GM21529 (cell line): ENCODE results near the gene NKX6-1.

Experiments used
- ATAC-seq: cut with Tn5 transposase; IDR thresholded peaks from one replicate; pipeline ENCODE4 v1.9.1; 2021; ENCODE audit not compliant: unreplicated experiment

The NKX6-1 gene

DNA sequence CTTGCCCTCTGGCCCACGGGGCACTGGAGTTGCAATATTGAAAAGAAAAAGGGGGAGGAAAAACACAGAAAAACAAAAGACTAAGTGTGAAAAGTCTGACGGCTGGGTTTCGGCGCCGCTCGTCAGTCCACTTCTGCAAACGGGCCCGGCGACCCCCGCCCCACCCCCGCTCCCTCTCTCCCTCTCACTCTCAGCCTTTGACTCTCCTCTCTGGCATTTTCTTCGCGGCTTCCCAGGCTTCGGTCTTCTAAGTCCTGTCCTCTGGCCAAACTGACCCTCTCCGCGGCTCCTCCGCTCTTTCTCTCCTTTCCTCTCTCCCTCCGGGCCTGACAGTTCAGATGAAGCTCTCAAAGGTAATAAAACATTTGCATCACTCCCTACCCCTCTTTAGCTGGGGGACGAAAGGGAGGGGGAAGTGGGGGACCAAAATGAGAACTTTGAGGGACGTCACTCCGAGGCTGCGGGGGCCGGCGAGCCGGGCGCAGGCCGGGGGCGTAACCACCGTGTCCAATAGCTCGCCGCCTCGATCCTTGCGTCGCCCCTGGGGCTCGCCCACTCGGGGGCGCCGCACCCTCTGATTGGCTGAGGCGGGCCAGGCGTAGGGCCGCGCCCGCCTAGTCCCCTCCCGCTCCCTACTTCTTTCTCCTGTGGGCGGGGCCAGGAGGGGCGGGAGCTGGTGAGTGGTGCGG, at the start of gene NKX6-1:
NKX6-1 (minus strand) TSS at position 358 of the 689 bp plus-strand sequence. CDS start 1,064 bp downstream, outside the sequence.
- ATAC-seq, result no peak

DNA sequence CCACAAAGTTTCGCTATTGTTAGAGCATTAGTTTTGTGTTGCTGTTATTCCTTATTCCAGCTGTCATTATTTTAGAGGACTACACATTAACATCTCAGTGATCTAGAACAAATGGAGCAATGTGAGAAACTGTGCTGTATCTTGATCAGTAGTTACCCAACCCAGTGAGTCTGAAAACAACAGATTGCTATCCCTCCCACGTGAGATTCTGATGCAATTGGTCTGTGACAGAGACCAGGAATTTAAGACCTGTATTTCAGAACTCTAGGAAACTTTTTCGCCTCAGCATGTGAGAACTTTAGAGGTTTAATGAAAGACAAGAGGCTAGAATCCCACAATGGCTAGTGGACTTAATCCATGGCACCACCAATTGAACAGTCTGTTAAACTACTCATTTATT, 48.1 kb upstream of the NKX6-1 start:
- ATAC-seq, result no peak

DNA sequence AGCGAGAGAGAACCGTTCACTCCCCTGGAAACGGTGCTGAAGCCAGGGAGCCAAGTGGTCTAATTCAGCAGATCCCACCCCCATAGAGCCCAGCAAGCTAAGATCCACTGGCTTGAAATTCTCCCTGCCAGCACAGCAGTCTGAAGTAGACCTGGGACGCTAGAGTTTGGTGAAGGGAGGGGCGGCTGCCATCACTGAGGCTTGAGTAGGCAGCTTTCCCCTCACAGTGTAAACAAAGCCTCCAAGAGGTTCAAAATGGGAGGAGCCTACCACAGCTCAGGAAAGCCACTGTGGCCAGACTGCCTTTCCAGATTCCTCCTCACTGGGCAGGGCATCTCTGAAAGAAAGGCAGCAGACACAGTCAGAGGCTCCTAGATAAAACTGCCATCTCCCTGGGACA, 46.0 kb upstream of the NKX6-1 start:
- no peak for ATAC-seq

DNA sequence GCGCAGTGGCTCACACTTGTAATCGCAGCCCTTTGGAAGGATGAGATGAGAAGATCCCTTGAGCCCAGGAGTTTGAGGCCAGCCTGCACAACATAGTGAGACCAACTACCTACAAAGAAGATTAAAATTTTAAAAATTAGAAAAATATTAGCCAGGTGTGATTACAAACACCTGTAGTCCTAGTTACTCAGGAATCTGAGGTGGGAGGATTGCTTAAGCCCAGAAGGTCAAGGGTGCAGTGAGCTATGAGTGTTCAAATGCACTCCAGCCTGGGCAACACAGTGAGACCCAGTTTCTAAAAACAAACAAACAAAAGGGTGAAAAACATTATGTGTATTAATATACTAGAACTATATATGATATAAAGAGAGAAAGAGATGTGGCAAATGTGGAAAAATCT, 36.8 kb upstream of the NKX6-1 start:
- ATAC-seq, result no peak

DNA sequence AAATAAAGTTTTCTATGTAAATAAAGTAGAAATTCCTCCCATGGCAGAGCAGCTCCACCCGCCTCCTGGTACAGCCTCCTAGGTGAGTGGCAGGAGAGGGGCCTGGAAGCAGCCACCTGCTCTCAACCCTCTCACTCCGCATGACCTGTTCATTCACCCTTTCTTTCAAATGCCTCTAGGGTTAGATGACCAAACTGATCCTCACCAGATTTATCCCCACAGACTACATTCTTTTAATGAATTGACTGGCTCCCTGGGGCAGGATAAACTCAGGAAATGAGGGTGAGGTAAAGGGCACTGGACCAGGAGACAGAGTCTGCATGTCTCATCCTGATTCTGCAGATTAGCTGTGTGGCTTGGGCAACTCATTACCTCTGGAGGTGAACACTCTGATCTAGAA, 32.6 kb upstream of the NKX6-1 start:
- ATAC-seq, result no peak

DNA sequence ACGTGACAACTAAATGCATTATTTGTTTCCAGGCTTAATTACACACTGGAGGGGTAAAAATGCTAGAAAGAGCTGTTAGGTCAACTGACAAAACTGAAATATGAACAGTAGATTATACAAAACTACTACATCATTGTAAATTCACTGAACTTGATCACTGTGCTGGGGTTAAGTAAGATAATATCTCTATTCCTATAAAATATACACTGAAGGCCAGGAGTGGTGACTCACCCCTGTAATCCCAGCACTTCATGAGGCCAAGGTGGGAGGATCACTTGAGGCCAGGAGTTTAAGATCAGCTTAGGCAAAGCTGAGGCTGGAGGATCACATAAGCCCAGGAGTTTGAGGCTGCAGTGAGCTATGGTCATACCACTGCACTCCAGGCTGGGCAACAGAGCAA, 31.8 kb upstream of the NKX6-1 start:
- no peak for ATAC-seq

DNA sequence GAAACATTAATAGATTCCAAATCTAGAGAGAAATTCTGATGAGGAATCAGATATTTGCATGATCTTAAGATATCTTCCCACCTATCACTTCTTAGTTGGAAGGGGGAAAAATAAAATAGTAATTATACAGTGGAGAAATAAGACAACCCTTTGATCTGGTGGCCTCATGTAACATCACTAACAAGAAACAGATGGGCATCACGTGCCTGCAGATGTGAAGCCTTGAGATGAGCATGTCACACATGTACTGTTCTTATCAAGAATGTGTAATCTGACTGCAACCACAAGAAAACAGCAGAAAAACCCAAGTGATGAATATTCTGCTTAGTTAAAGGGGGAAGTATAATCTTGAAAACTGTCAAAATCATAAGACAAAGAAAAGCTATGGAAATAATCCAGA, 31.4 kb upstream of the NKX6-1 start:
- no peak for ATAC-seq

DNA sequence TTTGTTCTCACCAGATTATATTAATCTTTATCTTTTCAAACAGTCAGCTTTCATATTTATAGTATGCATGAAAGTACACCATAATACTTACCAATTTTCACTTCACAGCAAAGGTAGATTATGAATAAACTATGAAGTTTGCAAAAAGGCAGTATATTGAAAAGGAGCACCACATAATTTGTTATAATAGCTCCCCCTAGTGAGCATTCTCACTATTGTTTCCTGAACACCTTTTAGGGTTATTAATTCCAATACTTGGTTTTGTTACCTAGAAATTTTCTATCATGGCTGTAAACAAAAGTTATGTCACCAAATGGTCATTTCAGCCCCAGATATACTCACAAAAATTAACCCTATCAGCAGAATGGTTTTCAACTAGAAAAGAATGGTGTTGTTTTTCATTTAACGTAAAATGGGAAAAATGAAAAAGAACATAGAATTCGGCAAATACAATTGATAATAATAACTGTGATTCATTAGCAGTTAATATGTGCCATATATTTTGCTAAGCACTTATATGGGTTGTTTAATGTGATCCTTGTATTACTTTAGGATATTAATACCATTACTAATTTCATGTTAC, 30.2 kb upstream of the NKX6-1 start:
- no peak for ATAC-seq

DNA sequence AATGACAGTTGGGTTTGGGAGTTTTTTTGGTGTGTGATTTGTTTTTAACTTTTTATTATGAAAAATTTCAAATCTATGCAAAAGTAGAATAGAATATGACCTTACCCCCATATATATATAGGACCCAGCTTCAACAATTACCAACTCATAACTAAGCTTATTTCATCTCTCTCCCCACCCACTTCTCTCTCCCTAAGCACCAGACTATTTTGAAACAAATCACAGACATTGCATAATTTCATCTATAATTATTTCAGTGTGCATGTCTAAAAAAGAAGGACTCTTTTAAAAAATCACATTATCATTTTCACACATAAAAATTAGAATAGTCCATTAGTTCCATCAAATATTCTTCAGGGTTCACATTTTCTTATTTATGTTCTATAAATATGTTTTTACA, 28.3 kb upstream of the NKX6-1 start:
- ATAC-seq, result no peak

DNA sequence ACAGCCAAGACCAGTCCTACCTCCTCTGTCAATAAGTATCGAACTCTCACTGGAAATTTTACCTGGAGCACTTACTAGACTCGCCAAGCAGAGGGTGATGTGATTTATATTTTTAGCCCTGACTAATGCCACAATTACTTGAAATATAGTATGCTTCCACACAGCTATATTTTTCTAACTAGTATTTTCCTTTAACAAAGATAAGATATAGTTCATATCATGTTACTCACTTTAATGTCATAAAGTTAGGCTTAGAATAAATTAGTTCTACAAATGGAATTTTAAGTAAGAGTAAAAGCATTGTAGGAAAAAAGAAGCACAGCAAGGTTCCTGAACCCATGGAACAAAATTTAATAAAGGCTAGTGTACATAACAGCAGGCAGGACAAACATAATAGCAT, 16.0 kb upstream of the NKX6-1 start:
- ATAC-seq, result no peak

DNA sequence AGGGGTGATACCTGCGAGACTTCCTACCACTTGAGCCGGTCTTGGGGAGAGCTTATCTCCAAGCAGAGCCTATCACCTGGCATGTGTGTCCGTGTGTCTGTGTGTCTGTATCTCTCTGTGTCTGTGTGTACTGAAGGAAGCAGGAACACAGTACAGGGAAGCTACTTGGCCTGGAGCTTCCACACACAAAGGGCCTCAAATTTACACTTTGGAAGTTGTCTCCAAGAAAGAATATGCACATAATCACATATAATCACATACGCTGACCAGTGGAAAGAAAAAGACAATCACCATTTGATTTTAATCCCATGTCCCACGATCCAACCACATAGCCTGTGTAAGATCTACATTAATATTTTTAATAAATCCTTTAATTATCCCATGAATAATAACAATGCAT, 13.2 kb upstream of the NKX6-1 start:
- no peak for ATAC-seq

DNA sequence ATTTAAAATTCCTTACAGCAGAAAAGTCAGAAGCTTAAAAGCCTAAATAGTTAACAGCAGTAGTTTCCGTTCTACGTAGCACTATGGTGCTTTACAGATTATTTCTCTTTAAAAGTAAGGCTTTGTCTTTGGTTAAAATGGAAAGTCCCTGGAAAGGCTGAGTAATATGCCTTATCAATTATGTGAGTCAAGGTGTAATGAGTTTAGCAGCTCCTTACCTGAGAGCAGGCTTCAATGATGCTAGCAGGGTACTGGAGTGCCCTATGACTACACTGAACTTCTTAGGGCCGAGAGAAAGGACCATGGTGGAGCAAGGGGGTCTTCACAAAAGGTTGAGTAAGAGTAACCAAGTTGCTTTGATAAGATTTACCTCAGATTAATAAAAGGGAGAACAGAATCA, 12.6 kb upstream of the NKX6-1 start:
- no peak for ATAC-seq

DNA sequence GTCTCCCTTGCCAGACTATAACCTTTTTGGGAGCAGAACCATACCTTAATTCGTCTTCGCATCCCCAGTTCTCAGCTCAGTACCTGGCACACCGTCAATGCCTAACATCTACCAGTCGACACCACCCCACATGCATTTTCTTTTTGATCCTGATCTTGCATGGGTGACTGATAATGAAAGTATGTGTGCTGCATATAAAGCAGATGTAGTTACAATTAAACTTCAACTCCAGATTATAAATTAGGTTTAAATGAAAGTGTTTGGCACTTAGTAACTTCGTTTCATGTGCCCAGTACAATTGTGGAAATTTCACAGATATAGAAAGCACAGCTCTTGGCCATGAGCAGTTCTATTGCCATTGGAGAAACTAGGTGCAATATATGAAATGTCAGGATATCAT, 8.8 kb upstream of the NKX6-1 start:
- ATAC-seq, result no peak

DNA sequence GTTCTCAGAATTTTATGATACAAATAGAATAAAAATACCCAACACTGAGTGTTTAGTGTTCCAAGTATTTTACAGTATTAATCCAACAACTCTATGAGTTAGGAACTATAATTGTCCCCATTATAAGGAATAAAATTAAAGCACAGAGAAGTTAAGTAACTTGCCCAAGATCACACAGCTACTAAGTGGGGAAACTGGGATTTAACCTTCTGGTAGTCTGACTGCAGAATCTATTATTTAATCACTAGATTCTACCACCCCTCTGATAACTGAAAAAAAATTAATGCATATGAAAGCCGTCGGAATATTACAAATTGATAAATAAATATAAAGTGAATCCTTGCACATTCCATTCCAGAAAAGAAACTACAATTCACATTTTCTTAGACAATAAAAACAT, 5.7 kb upstream of the NKX6-1 start:
- ATAC-seq, result no peak

DNA sequence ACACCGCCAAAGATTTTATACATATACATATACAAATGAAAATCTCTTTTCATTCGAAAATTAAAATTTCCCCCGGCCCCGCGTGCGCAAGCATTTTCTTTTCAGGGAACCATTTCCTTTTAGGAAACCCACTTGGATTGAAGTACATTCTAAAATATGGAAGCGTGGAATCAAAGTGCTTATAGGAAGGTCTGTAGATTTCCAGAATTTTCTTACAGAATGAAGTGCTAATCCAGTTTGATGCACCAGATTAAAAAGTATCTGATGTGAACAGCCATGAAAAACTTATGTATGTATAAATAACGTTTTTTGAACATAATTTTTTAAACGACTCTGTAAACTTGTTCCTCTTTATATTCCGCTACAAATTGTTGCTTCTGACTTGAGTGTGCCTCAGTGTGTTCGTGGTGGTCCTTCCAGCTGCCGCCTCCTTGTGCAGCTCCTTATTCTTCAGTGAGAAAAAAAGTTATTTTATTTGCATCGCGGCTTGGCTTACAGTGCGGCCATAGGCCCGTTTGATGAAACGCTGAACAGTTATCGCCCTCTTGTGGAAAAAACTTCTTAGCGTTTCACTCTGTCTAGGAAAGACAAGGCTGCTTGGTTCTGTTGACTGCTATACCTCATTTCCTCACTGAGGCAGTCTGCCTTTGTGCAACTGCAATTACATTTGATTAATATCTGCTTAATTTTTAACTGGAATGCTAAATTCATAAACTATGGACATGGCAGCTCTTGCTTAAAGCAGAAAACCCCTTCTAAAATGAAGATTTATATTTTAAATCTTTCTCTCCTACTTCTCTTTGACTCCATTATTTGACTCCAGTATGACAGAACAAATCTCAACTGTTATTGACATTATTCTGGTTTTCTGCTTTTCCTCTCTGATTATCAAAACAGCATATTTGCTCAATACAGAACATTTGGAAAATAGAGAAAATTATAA, 4.7 kb upstream of the NKX6-1 start:
- ATAC-seq, result peak; percentile 93

DNA sequence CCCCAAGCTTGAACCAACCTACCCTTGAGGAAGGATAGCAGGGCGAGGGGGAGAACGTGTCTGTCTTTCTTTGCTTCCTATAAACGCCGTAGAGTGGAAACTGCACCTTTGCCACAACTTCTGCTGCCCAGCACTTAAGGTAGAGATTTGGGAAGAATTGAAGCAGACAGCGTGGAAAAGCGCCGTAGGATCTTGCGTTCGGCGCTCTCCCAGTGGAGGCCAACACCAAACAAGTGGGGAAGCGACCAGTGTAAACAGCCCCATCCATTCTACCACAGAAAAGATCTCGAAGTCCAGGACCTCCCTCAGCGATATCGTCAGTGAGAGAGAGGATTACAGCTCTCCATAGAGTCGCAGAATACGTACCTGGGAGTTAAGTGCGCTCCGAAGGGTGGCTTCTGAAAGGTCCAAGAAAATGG, 3.9 kb upstream of the NKX6-1 start:
- no peak for ATAC-seq

DNA sequence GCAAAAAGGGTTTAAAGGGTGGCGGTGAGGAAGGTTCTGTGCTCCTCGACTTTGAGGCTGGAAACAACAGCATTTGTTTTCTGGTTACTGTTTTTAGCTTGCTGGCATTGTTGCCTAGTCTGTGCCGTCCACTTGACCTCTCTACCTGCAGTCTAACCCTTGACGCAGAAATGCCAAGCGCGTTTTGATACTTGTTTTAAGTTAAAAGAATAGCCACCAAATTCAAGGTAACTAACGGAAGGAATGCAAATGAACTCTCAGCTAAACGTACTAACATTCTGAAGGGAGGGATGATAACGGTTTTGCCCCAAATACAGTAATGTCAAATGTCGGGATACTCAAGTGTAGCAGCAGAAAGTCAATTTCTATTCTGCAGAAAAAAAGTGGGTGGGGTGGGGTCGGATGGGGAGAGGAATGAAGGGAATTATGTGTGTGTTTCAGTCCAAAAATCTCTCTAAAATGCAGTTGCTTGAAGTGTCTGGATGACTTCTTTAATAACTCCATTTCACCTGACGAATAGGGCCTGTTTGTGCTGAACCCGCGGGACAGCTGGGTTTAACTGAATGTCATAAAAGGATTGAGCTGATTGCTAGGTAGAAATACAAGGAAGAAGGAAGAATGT, 3.4 kb upstream of the NKX6-1 start:
- ATAC-seq, result no peak

DNA sequence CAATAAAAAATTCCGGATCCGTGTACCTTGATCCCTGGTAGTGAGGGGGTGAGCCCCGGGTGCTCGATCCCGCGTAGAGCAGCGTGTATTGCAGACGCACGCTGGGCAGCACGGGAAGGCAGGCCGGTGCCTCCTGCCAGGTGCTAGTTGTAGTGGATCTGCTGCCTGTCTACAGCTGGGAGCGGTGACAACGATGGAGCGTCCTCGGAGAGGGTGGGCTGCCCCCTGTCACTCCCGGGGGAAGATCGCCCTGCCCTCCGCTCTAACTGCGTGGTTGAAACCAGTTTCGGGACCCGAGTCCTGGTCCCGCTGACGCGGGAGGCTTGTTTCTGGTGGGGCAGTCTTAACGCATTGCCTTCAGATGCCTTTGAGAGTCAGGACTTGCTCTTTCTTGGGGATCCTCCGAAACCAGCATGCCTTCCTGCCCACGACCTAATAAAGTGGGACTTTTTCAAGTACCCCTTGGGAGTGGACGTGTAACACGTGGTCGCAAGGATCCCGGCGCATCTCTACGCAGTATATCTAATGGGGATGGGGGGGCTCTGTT, 2.7 kb upstream of the NKX6-1 start:
- ATAC-seq, result no peak

DNA sequence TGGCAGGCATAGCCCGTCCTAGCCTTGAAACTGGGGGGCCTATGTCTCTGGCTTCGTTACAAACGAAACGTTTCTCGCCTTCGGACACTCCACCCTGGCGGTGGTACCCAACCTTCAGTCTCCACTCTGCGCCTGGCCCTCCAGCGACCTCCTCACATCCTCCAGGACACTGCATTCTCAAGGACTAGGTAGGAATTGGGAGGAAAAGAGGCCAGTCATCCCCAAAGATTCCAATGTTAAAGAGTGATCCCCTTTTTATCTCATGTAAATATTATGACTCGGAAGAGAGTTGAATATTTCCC, 2.1 kb upstream of the NKX6-1 start:
- ATAC-seq, result no peak

DNA sequence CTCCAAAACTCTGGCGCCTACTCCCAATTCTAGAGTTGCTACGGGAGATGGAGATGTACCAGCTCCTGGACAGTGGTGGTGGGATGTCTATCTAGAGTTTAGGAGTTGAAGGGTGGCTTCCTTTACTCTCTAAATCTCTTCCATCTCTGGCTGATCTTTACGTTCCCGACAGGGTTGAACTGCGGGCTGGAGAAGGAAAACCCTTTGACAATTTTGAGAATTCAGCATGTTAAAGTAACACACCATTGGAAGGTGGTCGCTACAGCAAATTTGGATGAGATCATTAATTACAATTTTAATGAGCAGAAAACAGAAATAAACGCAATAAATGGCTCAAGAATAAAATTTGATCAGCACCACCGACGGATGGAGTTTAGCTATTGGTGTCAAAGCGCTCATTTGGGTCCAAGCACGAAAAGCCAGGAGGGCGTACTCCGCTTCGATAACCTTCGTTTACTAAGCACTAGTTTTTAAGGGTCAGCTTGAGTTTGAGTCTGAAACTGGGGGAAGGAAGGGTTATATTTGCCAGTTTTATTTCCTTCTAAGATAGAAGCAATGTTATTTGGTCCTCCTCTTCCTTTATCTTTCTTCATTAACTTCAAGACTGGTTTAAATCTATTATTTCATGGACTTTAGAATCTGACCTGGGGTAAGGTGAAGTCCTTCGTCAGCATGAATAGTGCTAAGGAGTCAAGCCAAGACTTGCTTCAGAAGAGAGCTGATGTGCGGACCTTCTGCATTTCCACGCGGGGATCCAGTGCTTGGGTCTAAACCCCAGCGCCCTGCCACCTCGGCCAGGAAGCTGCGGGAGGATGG, 1.5 kb upstream of the NKX6-1 start:
- no peak for ATAC-seq

DNA sequence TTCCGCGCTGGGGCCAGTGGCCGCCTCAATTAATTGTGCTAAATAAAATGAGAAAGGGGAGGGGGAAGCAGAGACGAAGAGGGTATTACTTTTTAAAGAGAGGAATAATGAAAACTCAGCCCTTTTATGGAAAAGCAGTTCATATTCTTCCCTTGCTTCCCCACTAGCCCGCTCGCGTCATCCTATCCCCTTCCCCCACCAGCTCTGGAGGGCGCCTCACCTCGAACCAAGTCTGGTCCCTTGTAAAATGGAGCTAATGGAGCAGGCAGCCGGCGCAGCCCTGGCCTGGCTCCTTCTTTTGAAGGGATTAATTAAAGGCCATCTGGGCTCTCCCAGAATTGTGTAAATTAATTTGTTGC, 511 bp upstream of the NKX6-1 start:
- ATAC-seq, result no peak
